HG03565 (cell line): ENCODE measurements around the gene CNR2.
"Not testable (repeated sequence)": the region's sequence is repeated elsewhere in the genome, so short reads cannot be mapped to it uniquely, and the experiment has no call there.

ENCODE experiments used
- ATAC-seq: cut with Tn5 transposase; IDR thresholded peaks from one replicate; pipeline ENCODE4 v1.9.1; 2021; ENCODE audit warnings: mild to moderate bottlenecking, moderate library complexity; ENCODE audit not compliant: unreplicated experiment

Gene CNR2

DNA sequence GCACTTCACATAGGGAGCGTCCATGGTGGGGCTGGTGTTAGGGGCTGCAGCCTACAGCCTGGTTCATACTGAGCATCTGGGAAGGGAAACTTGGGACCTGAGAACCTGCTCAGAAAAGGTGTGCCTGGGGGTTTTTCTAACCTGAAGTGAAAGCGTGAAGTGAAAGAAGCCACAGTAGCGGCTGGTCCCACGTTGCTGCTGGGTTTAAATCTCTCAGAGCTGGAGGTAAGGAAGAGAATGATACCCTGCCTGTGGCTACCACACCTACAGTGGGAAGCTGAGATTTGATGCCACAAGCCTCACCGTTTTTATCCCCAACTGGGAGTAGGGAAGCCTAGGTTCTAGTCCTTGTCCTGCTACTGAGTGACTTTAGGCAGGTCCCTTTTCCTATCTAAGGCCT is 24.1 kb downstream of the CNR2 start:
- ATAC-seq = no peak

DNA sequence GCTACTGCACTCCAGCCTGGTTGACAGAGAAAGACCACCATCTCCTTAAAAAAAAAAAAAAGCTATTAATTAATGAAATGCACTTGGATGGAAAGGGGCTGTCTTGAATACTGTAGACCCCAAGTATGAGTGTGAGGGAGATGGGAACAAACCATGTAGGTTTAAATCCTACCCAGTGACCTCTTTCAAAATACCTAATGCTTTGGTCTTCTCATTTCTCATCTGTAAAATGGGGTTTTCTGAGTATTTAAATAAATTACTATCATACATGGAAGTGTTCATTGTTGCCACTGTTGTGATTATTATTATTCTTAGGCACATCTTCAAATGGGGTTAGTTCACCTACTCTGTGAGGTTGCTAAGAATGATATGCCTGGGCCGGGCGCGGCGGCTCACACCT is 27.9 kb downstream of the CNR2 start:
- no peak for ATAC-seq

DNA sequence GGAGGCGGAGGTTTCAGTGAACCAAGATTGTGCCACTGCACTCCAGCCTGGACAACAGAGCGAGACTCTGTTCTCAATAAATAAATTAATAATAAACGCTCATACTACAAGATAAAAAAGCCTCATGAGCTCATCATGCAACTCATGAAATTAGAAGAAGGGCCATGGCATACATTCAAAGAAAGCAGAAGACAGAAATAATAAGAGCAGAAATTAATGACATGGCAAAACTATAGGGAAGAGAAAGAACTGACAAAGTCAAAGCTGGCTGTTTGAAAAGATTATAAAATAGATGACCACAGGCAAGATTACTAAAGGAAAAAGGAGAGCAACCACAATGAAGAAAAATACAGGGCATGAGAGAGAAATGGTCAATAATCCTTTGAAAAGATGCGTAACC is 30.4 kb downstream of the CNR2 start:
- no peak for ATAC-seq

DNA sequence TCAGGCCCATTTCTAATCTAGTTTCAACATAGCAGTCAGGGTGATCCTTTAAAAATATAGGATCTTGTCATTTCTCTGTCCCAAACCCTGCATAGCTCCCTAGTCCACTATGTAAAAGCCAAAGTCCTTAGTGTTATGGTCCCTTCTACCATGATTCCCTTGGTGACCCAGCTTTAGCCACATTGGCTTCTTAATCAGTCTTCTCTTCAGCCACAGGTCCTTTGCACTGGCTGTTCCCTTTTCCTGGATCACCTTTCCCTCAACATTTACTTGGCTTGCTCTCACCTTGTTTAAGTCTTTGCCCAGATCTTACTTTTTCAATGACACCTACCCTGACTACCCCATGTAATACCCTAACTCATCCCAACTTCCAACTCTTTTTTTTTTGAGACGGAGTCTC is 33.4 kb downstream of the CNR2 start:
- no peak for ATAC-seq

DNA sequence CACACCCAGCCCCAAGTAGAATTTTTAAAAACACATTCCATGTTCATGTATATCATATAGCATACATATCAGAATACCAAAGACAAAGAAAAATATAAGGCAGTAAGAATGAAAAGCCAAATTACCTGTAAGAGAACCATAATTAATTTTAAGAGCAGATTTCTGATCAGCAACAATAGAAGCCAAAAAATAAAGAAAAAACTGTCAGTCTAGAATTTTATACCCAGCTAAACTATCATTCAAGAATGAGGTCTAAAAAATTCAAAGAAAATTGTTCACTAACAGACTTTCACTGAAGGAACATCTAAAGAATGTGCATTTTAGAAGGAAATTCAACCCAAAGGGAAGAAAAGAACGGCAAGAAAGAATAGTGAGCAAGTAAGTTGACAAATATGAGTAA is 34.5 kb downstream of the CNR2 start:
- ATAC-seq = no peak

GRCh38 chr1:23875382-23875781 is 37.8 kb downstream of the CNR2 start:
- no peak for ATAC-seq

DNA sequence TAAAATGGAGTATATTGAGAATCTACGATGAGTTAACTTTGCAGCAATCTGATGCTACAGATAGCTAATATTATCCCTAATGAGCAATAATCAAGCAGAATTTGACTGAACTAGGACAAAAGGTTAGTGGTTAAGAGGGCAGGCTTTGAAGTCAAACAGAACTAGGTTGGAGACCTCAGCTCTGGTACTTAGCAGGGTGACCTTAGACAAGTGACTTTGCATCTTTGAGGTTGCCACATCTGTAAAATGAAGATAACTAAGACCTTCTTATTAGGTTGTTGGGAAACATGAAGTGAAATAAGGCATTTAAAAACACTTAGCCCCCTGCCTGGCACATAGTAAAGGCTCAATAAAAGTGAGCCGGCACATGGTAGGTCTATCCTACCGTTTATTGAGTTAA is 40.7 kb downstream of the CNR2 start:
- ATAC-seq = no peak

DNA sequence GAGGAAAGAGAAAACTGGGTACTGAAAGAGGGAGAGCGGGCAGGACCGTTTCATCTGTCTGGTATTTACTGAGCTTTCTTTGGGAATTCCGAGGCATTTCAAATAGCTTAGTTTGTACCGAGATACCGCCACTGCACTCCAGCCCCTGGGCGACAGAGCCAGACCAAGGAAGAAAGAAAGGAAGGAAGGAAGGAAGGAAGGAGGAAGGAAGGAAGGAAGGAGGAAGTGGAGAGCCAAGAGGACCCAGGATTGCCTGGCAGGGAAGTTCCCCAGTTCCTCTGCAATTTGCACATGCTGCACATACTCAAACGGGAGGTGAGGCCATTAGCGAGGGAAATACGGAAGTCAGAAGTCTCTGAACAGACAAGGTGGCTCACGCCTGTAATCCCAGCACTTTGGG is 44.1 kb downstream of the CNR2 start:
- ATAC-seq = no peak

DNA sequence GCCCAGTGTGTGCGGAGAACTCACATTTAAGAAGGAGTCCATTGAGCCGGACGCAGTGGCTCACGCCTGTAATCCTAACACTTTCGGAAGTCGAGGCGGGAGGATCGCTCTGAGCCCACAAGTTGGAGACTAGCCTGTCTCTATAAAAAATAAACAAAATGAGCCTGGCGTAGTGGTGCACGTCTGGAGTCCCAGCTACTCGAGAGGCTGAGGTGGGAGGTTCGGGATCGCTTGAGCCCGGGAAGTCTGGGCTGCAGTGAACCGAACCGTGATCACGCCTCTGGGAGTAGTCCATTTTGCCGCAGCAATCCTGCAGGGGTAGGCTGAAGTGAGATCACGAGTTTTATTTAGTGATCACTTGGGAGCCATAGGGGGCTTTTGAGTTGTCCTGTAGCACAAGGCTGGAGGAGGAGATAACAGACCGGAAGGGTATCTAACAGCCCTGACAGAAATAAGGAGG is 44.6 kb downstream of the CNR2 start:
- no peak for ATAC-seq

DNA sequence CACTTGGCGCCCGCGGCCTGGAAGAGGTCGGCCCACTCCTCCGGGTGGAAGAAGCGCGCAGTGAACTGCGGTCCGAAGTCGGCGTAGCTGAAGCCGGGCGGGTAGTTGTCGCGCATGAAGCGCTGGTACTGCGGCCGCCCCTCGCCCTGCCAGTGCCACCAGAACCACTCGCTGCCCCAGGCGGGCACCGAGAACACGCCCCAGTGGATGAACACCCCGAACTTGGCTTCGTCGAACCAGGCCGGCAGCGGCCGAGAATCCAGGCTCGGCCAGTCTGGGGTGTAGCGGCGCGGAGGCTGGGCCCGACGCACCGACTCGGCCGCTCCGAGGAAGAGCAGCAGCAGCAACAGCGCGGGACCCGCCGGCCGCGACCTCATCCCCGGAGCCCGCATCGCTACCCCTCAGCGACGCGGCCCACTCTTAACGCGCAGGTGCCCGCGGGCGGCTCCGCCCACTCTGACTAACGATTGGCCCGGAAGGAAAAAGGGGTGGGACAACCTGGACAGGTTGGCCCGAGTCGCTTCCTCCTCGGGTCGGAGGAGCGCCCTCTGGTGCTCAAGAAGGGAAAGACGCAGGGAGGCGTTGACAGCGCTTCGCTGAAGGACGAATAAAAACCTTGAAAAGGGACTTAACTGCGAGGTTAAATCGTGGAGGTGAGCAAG is 45.1 kb downstream of the CNR2 start, which contains the start of gene FUCA1:
Gene FUCA1, minus strand, starts transcription at position 396 of the 662 bp plus-strand sequence. Its CDS starts 4 bp downstream, at position 392.
- ATAC-seq = peak; percentile 88

DNA sequence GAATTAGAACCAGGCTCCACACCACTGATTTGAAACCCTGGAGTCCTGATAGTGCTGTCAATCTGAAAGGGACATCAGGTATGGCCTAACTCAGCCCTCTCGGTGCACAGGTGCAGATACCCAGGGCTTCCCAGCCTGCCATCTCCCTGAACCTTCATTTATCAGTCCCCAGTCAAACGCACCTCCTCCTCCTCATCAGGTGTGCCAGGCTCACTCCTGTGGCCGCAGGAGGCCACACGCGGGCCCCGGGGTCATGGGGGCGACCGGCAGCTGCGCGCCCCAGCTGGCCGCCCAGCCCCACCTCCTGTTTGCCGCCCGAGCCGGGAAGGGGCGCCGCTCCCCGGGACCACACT is 45.6 kb downstream of the CNR2 start:
- ATAC-seq = no peak

DNA sequence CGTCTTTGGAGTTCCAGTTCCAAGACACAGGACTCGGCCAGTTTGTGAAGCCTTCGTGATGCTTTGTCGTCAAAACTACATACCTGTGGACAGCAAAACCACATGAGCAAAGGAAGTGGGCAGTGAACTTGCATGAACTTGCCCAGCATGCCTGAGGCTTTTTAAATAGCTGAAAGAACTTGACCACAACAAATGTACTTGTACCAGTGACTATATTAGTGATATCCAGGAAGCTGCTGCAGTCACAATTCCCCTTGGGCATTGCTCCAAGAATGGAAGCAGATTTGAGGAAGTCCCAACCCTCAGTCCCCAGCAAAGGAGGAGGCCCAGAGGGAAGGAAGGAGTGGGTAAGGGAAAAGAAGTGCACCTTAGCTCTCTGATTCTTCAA is 47.6 kb downstream of the CNR2 start:
- ATAC-seq = no peak

GRCh38 chr1:23864801-23865542 is 48.2 kb downstream of the CNR2 start:
- ATAC-seq = no peak

DNA sequence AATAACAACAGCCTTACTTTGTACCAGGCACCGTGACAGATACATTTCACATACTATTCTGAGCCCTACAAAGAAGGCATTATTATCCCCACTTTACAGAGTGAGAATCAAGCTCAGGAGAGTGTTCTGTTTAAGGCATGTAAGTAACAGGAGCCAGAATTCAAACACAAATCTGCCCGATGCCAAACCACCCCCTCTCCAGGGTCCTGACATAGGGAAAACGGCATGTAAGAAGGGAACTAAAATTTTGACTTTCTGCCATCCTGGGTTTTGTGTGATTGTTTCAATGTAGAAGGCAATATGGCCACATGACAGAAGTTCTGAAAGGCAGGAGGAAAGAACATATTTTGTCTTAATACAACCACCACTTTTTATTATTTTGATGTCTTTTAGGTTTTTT is 50.5 kb downstream of the CNR2 start:
- ATAC-seq = no peak

- ATAC-seq = no peak
These were observed 58.6 kb downstream of the CNR2 start for GRCh38 chr1:23854568-23854967.

DNA sequence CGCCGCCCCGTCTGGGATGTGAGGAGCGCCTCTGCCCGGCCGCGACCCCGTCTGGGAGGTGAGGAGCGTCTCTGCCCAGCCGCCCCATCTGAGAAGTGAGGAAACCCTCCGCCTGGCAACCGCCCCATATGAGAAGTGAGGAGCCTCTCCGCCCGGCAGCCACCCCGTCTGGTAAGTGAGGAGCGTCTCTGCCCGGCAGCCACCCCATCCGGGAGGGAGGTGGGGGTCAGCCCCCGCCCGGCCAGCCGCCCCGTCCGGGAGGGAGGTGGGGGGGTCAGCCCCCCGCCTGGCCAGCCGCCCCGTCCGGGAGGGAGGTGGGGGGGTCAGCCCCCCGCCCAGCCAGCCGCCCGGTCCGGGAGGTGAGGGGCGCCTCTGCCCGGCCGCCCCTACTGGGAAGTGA is 60.0 kb downstream of the CNR2 start:
- not testable (repeated sequence) for ATAC-seq

DNA sequence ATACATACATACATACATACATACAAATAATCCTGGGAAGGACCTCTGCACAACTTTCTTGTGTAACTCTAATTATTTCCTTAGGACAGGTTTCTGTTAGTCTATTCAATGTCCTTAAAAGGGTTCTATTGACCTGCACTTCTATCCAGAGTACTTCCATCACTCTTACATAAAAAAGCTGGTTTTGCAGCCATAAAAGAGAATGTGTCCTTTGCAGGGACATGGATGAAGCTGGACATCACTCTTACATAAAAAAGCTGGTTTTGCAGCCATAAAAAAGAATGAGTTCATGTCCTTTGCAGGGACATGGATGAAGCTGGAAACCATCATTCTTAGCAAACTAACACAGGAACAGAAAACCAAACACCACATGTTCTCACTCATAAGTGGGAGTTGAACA is 61.8 kb downstream of the CNR2 start:
- ATAC-seq = not testable (repeated sequence)

DNA sequence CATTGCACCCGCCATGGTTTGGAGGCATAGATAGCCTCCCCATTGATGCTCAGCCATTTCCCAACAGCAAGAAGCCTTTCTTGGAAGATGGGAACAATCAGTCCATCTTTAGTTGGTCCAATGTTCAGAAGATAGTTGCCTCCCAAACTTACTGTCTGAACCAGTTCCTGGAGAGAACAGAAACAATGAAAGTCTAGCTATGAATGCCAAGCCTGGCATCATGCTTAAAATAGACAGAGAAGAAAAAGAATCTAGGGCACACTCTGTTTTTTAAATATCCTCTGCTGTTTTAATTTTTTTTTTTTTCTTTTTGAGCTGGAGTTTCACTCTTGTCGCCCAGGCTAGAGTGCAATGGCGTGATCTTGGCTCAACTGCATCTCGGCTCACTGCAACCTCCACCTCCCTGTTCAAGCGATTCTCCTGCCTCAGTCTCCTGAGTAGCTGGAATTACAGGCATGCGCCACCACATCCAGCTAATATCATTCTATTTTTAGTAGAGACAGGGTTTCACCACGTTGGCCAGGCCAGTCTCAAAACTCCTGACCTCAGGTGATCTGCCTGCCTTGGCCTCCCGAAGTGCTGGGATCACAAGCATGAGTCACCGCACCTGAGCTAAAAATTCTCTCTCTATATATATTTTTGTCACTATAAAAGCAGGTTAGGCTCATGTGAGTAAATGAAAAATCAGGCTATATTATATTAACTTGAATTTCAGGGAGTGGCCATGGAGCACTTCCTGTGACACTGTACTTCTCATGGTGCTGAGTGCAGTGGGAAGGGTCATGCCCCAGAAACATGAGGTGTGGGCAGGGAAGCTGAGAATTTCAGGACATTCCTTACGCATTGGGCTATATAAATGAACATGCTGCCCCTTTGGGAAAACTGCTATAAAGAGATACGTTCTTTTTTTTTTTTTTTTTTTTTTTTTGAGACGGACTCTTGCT is 64.2 kb downstream of the CNR2 start:
- ATAC-seq = no peak

DNA sequence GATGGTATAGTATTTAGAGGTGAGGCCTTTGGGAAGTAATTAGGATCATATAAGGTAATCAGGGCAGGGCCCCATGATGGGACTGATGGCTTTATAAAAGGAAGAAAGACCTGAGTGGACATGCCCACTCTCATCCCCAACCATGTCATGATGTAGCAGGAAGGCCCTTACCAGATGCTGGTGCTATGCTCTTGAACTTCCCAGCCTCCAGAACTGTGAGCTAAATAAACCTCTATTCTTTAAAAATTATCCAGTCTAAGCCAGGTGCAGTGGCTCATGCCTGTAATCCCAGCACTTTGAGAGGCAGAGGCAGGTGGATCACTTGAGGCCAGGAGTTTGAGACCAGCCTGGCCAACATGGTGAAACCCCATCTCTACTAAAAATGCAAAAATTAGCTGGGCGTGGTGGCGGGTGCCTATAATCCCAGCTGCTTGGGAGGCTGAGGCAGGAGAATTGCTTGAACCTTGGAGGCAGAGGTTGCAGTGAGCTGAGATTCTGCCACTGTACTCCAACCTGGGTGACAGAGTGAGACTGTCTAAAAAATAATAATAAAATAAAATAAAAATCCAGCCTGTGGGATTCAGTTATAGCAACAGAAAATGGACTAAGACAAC is 65.6 kb downstream of the CNR2 start:
- ATAC-seq = not testable (repeated sequence)

- no peak for ATAC-seq
These were observed 68.0 kb downstream of the CNR2 start for GRCh38 chr1:23845163-23845562.

DNA sequence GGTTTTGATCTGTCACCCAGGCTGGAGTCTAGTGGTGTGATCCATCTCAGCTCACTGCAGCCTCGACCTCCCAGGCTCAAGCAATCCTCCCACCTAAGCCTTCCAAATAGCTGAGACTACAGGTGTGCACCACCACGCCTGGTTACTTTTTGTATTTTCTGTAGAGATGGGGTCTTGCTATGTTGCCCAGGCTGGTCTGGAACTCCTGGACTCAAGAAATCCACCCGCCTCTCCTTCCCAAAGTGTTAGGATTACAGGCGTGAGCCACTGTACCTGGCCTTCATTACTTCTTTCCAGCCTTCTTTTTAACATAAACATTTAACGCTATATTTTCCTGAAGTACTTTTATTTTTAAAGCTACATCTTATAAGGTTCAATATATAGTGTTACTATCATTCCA is 69.5 kb downstream of the CNR2 start:
- no peak for ATAC-seq
